Cardiac fibroblast (primary cell): Measurements from ENCODE around the gene LRRC4C.
"Not testable (repeated sequence)": the region's sequence is repeated elsewhere in the genome, so short reads cannot be mapped to it uniquely, and the experiment has no call there.

Source experiments
- DNase-seq, 2 donors: peaks; one replicate each; pipeline versions ENCODE4 v3.0.0 to v3.0.0-alpha.2; 2010; ENCODE audit warnings: low read depth in 2 of 2
- H3K4me3 ChIP-seq, 2 donors: replicated peaks in 1 of 2; 1 replicate in 1 of 2; 2 replicates in 1 of 2; pipeline ENCODE4 v1.5.1; 2011; ENCODE audit warnings: low read depth in 2 of 2, low read length in 2 of 2, mild to moderate bottlenecking in 2 of 2, moderate library complexity in 1 of 2
- TF ChIP-seq, protein P1 (sequence below): IDR thresholded peaks from one replicate; pipeline ENCODE4 v1.5.1; 2011; ENCODE audit warnings: low read depth, mild to moderate bottlenecking, low read length, inconsistent platforms

Gene LRRC4C

DNA sequence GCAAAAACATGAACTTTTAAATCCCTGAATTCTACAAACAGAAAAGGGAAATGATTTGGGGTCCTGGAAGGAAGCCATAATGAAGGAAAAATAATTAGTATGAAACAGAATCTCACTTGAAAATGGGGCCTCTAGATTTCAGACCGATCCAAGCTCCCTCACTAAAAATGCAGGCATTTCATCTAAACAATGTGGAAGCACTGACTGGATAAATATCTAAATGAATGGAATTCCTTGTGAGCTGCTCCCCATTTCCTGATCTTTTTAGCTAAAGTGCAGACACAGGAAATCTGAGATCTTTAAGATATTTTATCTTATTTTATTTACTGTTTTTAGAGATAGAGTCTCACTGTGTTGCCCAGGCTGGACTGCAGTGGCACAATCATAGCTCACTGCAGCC lies 1255.8 kb downstream of the LRRC4C start:
- H3K4me3 ChIP-seq = no peak overlapping the region
- TF ChIP-seq, protein P1, sequence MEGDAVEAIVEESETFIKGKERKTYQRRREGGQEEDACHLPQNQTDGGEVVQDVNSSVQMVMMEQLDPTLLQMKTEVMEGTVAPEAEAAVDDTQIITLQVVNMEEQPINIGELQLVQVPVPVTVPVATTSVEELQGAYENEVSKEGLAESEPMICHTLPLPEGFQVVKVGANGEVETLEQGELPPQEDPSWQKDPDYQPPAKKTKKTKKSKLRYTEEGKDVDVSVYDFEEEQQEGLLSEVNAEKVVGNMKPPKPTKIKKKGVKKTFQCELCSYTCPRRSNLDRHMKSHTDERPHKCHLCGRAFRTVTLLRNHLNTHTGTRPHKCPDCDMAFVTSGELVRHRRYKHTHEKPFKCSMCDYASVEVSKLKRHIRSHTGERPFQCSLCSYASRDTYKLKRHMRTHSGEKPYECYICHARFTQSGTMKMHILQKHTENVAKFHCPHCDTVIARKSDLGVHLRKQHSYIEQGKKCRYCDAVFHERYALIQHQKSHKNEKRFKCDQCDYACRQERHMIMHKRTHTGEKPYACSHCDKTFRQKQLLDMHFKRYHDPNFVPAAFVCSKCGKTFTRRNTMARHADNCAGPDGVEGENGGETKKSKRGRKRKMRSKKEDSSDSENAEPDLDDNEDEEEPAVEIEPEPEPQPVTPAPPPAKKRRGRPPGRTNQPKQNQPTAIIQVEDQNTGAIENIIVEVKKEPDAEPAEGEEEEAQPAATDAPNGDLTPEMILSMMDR = no peak
- no peak for DNase-seq

DNA sequence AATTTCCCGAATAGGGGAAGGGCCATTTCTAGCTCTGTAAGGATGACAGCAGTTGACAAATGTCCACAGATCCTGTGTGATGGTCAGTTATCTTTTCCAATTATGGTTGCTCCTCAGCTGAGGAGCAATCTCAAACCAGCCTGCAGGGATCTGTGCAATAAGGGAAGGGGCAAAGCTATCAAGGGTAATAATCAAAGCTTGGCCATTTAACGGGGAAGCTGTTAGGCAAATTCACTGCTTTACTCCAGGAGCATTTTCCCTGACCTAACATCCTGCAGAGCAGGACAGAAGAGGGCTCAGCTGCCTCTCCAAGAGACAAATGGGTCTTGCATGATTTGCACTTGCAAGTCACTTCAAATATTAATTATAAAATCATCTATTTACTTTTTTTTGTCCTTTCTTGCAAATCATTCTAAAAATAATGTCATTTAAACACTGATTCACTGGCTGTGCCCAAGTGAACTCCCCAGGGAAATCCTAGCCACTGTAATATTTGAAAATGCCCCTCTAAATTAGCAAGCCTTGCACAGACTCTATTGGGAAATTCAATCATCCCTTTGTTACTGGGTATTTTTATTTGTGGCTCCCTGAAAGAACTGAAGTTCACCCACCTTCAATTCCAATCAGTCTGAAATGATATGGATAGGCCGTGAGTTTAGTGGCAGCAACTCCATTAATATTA lies 1256.7 kb downstream of the LRRC4C start:
- TF ChIP-seq, protein P1 = no peak
- DNase-seq = no peak
- no peak overlapping the region for H3K4me3 ChIP-seq

DNA sequence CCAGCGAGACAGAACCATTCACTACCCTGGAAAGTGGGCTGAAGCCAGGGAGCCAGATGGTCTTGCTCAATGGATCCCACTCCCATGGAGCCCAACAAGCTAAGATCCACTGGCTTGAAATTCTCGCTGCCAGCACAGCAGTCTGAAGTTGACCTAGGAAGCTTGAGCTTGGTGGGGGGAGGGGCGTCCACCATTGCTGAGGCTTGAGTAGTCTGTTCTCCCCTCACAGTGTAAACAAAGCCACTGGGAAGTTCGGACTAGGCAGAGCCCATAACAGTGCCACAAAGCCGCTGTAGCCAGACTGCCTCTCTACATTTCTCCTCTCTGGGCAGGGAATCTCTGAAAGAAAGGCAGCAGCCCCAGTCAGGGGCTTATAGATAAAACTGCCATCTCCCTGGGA lies 1266.9 kb downstream of the LRRC4C start:
- DNase-seq, H3K4me3 ChIP-seq: not testable (repeated sequence)

DNA sequence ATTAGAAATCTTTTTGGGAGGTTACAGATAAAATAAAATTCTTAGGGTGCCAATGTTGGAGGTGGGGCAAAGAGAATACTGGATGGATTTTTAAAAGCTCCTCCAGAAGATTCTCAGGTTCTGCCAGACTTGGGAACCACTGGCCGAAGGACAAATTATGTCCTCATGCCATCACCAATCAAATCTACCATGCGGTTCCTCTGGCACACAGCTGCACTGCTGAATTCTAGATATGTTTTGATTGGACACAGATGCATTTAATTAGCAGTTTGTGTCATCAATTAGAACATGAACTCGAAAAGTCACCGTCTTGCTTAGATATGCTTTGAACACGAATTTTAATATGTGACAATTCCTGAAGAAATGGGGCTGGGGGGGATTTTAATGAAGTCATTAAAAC lies 1269.2 kb downstream of the LRRC4C start:
- H3K4me3 ChIP-seq = no peak overlapping the region
- no peak for DNase-seq
- TF ChIP-seq, protein P1 = no peak

DNA sequence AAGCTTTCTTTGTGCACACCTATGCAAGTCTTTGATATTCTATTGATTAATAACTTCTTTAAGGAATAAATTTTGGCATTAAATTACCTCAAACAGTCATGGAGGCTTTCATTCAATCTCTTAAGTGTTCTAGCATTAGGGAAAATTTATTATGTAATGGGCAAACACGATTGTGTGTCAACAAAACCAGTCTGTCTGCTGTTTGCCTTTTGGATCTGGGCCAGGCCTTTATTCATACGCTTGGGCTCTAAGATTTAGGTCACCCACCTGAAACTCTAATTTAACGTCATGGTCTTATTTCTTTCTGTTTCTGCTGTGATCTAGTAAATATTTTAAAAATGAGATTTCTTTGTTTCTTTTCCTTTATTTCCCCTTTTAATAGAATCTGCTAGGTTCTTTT lies 1270.6 kb downstream of the LRRC4C start:
- DNase-seq = no peak
- TF ChIP-seq, protein P1 = no peak
- H3K4me3 ChIP-seq = no peak overlapping the region

DNA sequence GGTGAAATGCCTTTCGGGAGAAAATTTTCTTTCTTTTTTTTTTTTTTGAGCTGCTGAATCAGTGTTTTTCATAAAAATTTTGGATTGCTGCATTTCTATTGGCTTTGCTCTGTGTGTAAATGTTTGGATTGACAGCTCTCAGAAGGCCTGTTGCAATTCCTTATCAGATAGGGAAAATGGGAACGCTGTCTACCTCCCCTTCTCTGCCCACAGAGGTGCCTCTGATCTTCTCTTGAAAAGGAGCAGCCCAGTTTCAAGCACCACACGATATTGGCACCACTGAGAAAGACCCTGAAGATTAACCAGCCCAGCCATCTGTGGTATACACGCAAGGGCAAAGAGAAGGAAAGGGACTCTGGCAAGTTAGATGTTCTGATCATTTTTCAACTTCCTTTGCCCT lies 1272.2 kb downstream of the LRRC4C start:
- no peak for DNase-seq
- TF ChIP-seq, protein P1 = no peak
- H3K4me3 ChIP-seq = no peak overlapping the region

DNA sequence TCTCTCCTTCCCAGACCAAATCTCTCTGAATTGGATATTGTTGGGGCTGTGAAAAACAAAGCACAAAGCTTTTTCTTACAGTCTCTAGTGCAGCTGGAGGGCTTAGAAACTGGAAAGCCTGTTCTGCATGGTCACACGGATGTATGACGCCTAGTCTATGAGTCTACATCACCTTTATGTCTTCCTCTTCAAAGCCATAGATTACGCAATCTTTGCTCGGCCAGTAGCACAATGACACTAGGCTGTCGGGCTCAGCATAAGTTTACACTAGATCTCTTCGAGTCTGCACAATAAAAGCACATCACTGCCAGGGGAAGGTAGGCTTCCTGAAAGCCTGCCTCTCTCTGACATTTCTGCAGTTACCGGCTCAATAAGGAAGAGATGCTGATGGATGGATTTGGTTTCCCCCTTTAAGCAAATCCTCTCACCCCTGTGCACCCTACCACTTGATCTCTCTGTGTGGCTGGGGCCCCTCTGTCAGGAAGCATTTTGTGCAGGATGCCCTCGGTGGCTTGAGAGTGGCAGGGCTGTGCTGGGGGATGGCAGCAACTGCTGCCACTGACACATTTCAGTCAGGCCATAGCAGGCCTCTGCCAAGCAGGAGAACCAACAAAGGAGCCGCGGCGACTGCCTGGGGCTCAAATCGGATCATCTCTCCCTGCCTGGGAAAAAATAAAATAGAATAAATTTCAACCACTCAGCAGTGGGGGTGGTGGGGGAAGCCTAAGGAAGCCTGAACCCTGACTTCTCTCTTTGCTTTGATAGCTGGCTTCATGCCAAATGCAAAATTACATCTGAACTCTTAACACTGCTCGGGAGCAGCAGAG lies 1272.8 kb downstream of the LRRC4C start:
- DNase-seq = no peak
- TF ChIP-seq, protein P1 = no peak
- no peak overlapping the region for H3K4me3 ChIP-seq
